Mononuclear cell (primary cell): ENCODE results near the gene REXO1. TPM values are rescaled to one million over a fixed set of nuclear protein-coding genes. Genes with fewer than 3 reads are reported as not detected.
A peak's percentile ranks its signal among the peaks of the same experiment; 100 is the strongest.
"Not testable (repeated sequence)": the region's sequence is repeated elsewhere in the genome, so short reads cannot be mapped to it uniquely, and the experiment has no call there.

ENCODE experiments used
- H3K27me3 ChIP-seq: 2 replicates; pipeline ENCODE4 v1.6.0; 2011; ENCODE audit warnings: low read length, control low read depth; ENCODE audit not compliant: insufficient read depth
- H3K4me1 ChIP-seq: 2 replicates; pipeline ENCODE4 v1.5.1; 2011; ENCODE audit warnings: mild to moderate bottlenecking, low read length, control low read depth; ENCODE audit not compliant: insufficient read depth
- H3K4me3 ChIP-seq: 2 replicates; pipeline ENCODE4 v1.5.1; 2011; ENCODE audit warnings: mild to moderate bottlenecking, low read length, moderate library complexity
- H3K9me3 ChIP-seq: 2 replicates; pipeline ENCODE4 v1.5.1; 2011; ENCODE audit warnings: low read depth, mild to moderate bottlenecking, control low read depth, low read length
- total RNA-seq: library from RNA; depleted of rRNA; stranded (reverse); fragments of >200 nt; gene quantifications from one replicate; pipeline ENCODE4 v1.2.3, GENCODE V29; 2012

Gene REXO1
- total RNA-seq, 1 donor, result 66.2 TPM

GRCh38 chr19:1812426-1813191 is 35.7 kb downstream of the REXO1 start:
- H3K9me3 ChIP-seq, result no peaks in the 10 kb centered on the region
- H3K27me3 ChIP-seq, result no peaks in the 10 kb centered on the region
- H3K4me3 ChIP-seq, result peak overlapping the region; percentile 45
- H3K4me1 ChIP-seq, result peaks cover 21% of the 10 kb centered on the region

GRCh38 chr19:1811942-1812425 is 36.3 kb downstream of the REXO1 start, which contains the start of gene ATP8B3:
TSS of gene ATP8B3 (minus strand) at chr19:1812276. CDS start at chr19:1811736, 540 bp downstream.
- Histone ChIP-seq H3K4me1 (peaks cover 21% of the 10 kb centered on the region), H3K4me3 (peak within 1 kb of the TSS; percentile 45), H3K27me3 (no peaks in the 10 kb centered on the region), H3K9me3 (no peaks in the 10 kb centered on the region)

- no peaks in the 10 kb centered on the region for H3K27me3 ChIP-seq
Measured at GRCh38 chr19:1811472-1811894, 36.8 kb downstream of the REXO1 start.

GRCh38 chr19:1810439-1811160 is 37.7 kb downstream of the REXO1 start:
- peaks cover 21% of the 10 kb centered on the region for H3K4me1 ChIP-seq
- H3K9me3 ChIP-seq, result no peaks in the 10 kb centered on the region
- no peaks in the 10 kb centered on the region for H3K27me3 ChIP-seq
- no peak overlapping the region for H3K4me3 ChIP-seq

More at GRCh38 chr19:1811472-1811894, 36.8 kb downstream of the REXO1 start:
- Histone ChIP-seq H3K9me3 (no peaks in the 10 kb centered on the region), H3K4me1 (peaks cover 21% of the 10 kb centered on the region), H3K4me3 (peak overlapping the region; percentile 33)

- Histone ChIP-seq H3K27me3 (no peaks in the 10 kb centered on the region), H3K9me3 (no peaks in the 10 kb centered on the region), H3K4me3 (no peak overlapping the region), H3K4me1 (peaks cover 21% of the 10 kb centered on the region)
Measured at GRCh38 chr19:1809678-1810077, 38.6 kb downstream of the REXO1 start.

GRCh38 chr19:1808395-1808731 is 39.9 kb downstream of the REXO1 start:
- Histone ChIP-seq H3K4me3 (no peak overlapping the region), H3K4me1 (peaks cover 15% of the 10 kb centered on the region), H3K27me3 (no peaks in the 10 kb centered on the region), H3K9me3 (no peaks in the 10 kb centered on the region)

GRCh38 chr19:1807695-1808394 is 40.4 kb downstream of the REXO1 start:
- no peak overlapping the region for H3K4me3 ChIP-seq
- H3K27me3 ChIP-seq, result no peaks in the 10 kb centered on the region
- H3K4me1 ChIP-seq, result peaks cover 10% of the 10 kb centered on the region
- H3K9me3 ChIP-seq, result no peaks in the 10 kb centered on the region

- Histone ChIP-seq H3K27me3 (no peaks in the 10 kb centered on the region), H3K4me1 (peaks cover 7% of the 10 kb centered on the region), H3K9me3 (no peaks in the 10 kb centered on the region), H3K4me3 (no peak overlapping the region)
Measured at GRCh38 chr19:1807030-1807694, 41.1 kb downstream of the REXO1 start.

- no peaks in the 10 kb centered on the region for H3K9me3 ChIP-seq
- H3K4me1 ChIP-seq, result peaks cover 2% of the 10 kb centered on the region
- no peak overlapping the region for H3K4me3 ChIP-seq
- H3K27me3 ChIP-seq, result no peaks in the 10 kb centered on the region
Measured at GRCh38 chr19:1806184-1807029, 41.9 kb downstream of the REXO1 start.

GRCh38 chr19:1805401-1806183 is 42.7 kb downstream of the REXO1 start:
- H3K9me3 ChIP-seq, result no peaks in the 10 kb centered on the region
- no peak overlapping the region for H3K4me3 ChIP-seq
- H3K4me1 ChIP-seq, result no peaks in the 10 kb centered on the region
- H3K27me3 ChIP-seq, result no peaks in the 10 kb centered on the region

GRCh38 chr19:1804858-1805257 is 43.4 kb downstream of the REXO1 start:
- Histone ChIP-seq H3K9me3 (no peaks in the 10 kb centered on the region), H3K4me3 (no peak overlapping the region), H3K4me1 (no peaks in the 10 kb centered on the region), H3K27me3 (no peaks in the 10 kb centered on the region)

GRCh38 chr19:1799695-1800342 is 48.5 kb downstream of the REXO1 start:
- Histone ChIP-seq H3K4me3 (no peak overlapping the region), H3K9me3 (no peaks in the 10 kb centered on the region), H3K4me1 (peaks cover 4% of the 10 kb centered on the region), H3K27me3 (no peaks in the 10 kb centered on the region)

GRCh38 chr19:1797313-1797712 is 51.0 kb downstream of the REXO1 start:
- not testable (repeated sequence) for H3K4me1 ChIP-seq, H3K9me3 ChIP-seq, H3K27me3 ChIP-seq, H3K4me3 ChIP-seq
